ENCODE data around the gene HNRNPL.
A peak's percentile ranks its signal among the peaks of the same experiment; 100 is the strongest.
"Not testable (repeated sequence)": the region's sequence is repeated elsewhere in the genome, so short reads cannot be mapped to it uniquely, and the experiment has no call there.

The HNRNPL gene

GRCh38 chr19:38849860-38850435 lies at the start of gene HNRNPL:
TSS of gene HNRNPL (minus strand) at chr19:38849986. CDS start at chr19:38849966, 20 bp downstream.
- DNase-seq = peak; percentile 100

GRCh38 chr19:38898788-38899446 lies 49.1 kb upstream of the HNRNPL start:
- no peak for DNase-seq

- no peak for DNase-seq
Observed at GRCh38 chr19:38894968-38895367, 45.2 kb upstream of the HNRNPL start.

GRCh38 chr19:38893341-38893771 lies 43.6 kb upstream of the HNRNPL start:
- DNase-seq = no peak

GRCh38 chr19:38892841-38893240 lies 43.1 kb upstream of the HNRNPL start:
- DNase-seq = no peak

GRCh38 chr19:38891771-38892170 lies 42.0 kb upstream of the HNRNPL start:
- DNase-seq = no peak

GRCh38 chr19:38890686-38891085 lies 40.9 kb upstream of the HNRNPL start:
- no peak for DNase-seq

GRCh38 chr19:38889803-38890202 lies 40.0 kb upstream of the HNRNPL start:
- no peak for DNase-seq

- no peak for DNase-seq
Observed at GRCh38 chr19:38888876-38889275, 39.1 kb upstream of the HNRNPL start.

GRCh38 chr19:38884691-38885090 lies 34.9 kb upstream of the HNRNPL start:
- not testable (repeated sequence) for DNase-seq

- no peak for DNase-seq
Observed at GRCh38 chr19:38883286-38883685, 33.5 kb upstream of the HNRNPL start.

GRCh38 chr19:38880882-38881609 lies 31.3 kb upstream of the HNRNPL start:
- no peak for DNase-seq

- DNase-seq = no peak
Observed at GRCh38 chr19:38880076-38880881, 30.5 kb upstream of the HNRNPL start.

GRCh38 chr19:38879400-38879751 lies 29.6 kb upstream of the HNRNPL start:
- DNase-seq = no peak

- DNase-seq = no peak
Observed at GRCh38 chr19:38878575-38879399, 29.0 kb upstream of the HNRNPL start.

GRCh38 chr19:38877781-38878574 lies 28.2 kb upstream of the HNRNPL start, which contains the start of gene RINL:
TSS of gene RINL (minus strand) at chr19:38878275. CDS start at chr19:38876742, 1,533 bp downstream.
- DNase-seq = peak; percentile 60

GRCh38 chr19:38875656-38876395 lies 26.0 kb upstream of the HNRNPL start:
- no peak for DNase-seq

GRCh38 chr19:38873400-38873799 lies 23.6 kb upstream of the HNRNPL start:
- DNase-seq = not testable (repeated sequence)

- no peak for DNase-seq
Observed at GRCh38 chr19:38870612-38871011, 20.8 kb upstream of the HNRNPL start.

- peak; percentile 65 for DNase-seq
Observed at GRCh38 chr19:38869836-38870607, 20.2 kb upstream of the HNRNPL start.
